ENCODE measurements around the gene GPRIN3. TPM values are rescaled to one million over a fixed set of nuclear protein-coding genes. Genes with fewer than 3 reads are reported as not detected.

The GPRIN3 gene
- total RNA-seq, 1 donor from 2014 or later, result 2.1 TPM

DNA sequence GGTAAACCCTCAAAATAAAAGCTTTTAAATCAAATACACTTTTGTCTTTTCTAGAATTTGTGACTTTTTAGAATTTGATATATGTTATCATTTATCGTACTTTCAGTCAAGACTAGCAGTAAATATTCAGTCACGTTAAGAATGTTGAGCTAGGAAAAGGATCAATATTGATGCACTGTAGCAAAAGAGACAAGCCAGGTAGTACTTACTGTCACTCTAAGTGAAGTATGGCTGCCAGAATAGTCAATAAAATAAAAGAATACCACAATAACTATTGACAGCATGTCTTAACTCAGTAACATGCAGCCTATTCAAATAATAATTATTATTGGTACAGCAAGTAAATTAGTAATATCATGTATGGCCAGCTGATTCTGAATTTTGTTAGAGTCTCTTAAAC is 43.6 kb upstream of the GPRIN3 start:
- no peak for DNase-seq (ENCODE audit: low spot score in 2 of 2)
- Histone ChIP-seq H3K27me3 (no peaks in the 10 kb centered on the region), H3K4me1 (no peaks in the 10 kb centered on the region), H3K27ac (no peak overlapping the region), H3K4me3 (no peak overlapping the region), H3K36me3 (no peaks in the 10 kb centered on the region), H3K9me3 (peaks cover 4 to 10% of the 10 kb centered on the region in 2 donors)
- intact Hi-C loops (cut with DNase I), result no loop called here
- TF ChIP-seq, protein P1, sequence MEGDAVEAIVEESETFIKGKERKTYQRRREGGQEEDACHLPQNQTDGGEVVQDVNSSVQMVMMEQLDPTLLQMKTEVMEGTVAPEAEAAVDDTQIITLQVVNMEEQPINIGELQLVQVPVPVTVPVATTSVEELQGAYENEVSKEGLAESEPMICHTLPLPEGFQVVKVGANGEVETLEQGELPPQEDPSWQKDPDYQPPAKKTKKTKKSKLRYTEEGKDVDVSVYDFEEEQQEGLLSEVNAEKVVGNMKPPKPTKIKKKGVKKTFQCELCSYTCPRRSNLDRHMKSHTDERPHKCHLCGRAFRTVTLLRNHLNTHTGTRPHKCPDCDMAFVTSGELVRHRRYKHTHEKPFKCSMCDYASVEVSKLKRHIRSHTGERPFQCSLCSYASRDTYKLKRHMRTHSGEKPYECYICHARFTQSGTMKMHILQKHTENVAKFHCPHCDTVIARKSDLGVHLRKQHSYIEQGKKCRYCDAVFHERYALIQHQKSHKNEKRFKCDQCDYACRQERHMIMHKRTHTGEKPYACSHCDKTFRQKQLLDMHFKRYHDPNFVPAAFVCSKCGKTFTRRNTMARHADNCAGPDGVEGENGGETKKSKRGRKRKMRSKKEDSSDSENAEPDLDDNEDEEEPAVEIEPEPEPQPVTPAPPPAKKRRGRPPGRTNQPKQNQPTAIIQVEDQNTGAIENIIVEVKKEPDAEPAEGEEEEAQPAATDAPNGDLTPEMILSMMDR (IDR thresholded peaks at IDR 0.05), result no peak

DNA sequence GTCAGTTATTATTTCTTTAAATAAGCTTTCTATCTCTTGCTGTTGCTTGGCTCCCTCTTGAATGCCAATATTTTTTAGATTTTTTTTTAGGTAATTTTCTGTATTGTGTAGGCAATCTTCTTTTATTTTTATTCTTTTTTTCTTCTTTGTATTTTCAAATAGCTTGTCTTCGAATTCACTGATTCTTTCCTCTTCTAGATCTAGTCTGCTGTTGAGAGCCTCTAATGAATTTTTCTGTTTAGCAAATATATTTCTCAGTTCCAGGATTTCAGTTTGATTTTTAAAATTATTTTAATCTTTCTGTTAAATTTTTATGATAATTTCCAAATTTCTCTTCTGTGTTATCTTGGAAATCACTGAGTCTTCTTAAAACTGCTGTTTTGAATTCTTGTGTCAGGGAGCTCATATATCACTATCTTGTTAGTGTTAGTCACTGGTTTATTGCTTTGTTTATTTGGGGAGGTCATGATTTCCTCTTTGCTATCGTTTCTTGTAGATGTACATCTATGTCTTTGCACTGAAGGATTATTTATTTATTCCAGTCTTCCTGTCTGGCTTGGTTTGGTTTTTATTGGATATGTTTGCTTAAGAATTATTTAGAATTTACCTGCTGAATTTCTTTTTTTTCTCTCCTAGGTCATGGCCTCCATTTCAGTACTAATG is 39.9 kb upstream of the GPRIN3 start:
- intact Hi-C loops (cut with DNase I), result no loop called here
- TF ChIP-seq, protein P1 (IDR thresholded peaks at IDR 0.05), result no peak
- Histone ChIP-seq H3K27ac (no peak overlapping the region), H3K27me3 (no peaks in the 10 kb centered on the region), H3K9me3 (peaks cover 4 to 10% of the 10 kb centered on the region in 2 donors), H3K36me3 (no peaks in the 10 kb centered on the region), H3K4me1 (no peaks in the 10 kb centered on the region), H3K4me3 (no peak overlapping the region)
- DNase-seq (ENCODE audit: low spot score in 2 of 2), result no peak

GRCh38 chr4:89344571-89344970 is 37.0 kb upstream of the GPRIN3 start:
- H3K4me3 ChIP-seq, result no peak overlapping the region
- intact Hi-C loops (cut with DNase I), result no loop called here

DNA sequence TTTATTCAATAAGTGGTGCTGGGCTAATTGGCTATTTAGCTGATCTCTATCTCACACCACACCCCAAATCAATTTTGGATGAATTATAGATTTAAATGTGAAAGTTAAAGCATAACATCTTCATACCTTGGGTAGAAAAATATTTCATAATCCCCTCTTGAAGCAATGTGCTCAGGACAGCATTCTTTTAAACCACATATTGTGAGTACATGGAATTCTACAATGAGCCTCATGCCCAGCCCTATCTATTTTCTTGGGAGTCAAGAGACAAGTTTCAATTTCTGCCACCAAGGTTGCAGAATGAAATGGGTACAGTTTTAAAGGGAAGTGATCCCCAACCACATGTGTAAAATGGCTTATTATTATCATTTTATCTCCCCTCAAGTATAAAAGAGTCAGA is 30.6 kb upstream of the GPRIN3 start:
- TF ChIP-seq, protein P1 (IDR thresholded peaks at IDR 0.05), result no peak
- Histone ChIP-seq H3K36me3 (no peaks in the 10 kb centered on the region), H3K4me1 (no peaks in the 10 kb centered on the region), H3K27me3 (no peaks in the 10 kb centered on the region), H3K9me3 (no peaks in the 10 kb centered on the region), H3K4me3 (no peak overlapping the region), H3K27ac (no peak overlapping the region)
- intact Hi-C loops (cut with DNase I), result no loop called here
- no peak for DNase-seq (ENCODE audit: low spot score in 2 of 2)

More at GRCh38 chr4:89344571-89344970, 37.0 kb upstream of the GPRIN3 start:
- no peak for DNase-seq (ENCODE audit: low spot score in 2 of 2)
- H3K9me3 ChIP-seq, result peaks cover 4 to 10% of the 10 kb centered on the region in 2 donors
- no peaks in the 10 kb centered on the region for H3K36me3 ChIP-seq
- H3K27me3 ChIP-seq, result no peaks in the 10 kb centered on the region
- H3K27ac ChIP-seq, result no peak overlapping the region
- TF ChIP-seq, protein P1 (IDR thresholded peaks at IDR 0.05), result no peak
- no peaks in the 10 kb centered on the region for H3K4me1 ChIP-seq

DNA sequence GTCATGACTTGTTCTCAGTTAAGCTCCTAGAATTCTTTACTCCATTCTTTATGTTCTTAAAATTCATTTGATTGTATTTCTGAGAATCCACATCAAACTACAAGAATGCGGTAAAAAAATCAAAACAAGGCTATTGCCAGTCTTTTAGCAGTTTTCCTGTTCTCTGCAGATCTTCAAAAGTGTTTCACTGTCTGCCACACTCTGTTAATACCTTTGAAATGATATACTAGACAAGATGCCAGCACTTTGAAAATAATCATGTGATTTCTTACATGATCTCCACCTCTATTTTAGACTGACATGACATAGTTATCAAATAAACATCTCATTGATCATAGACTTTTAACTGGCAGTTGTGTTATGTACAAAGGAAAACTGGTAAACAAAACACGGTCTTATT is 30.1 kb upstream of the GPRIN3 start:
- Histone ChIP-seq H3K9me3 (no peaks in the 10 kb centered on the region), H3K4me3 (no peak overlapping the region), H3K4me1 (no peaks in the 10 kb centered on the region), H3K36me3 (no peaks in the 10 kb centered on the region), H3K27me3 (no peaks in the 10 kb centered on the region), H3K27ac (no peak overlapping the region)
- no peak for DNase-seq (ENCODE audit: low spot score in 2 of 2)
- TF ChIP-seq, protein P1 (IDR thresholded peaks at IDR 0.05), result no peak
- intact Hi-C loops (cut with DNase I), result no loop called here

Data from ascending aorta (tissue), 2 donors.